NCI-H69 (cell line): ENCODE data around the gene EFTUD2.
"Not testable (repeated sequence)": the region's sequence is repeated elsewhere in the genome, so short reads cannot be mapped to it uniquely, and the experiment has no call there.

Source experiments
- DNase-seq: peaks from one replicate; lab custom pipeline; 2025; lab: John Stamatoyannopoulos, UW

EFTUD2 gene

GRCh38 chr17:44899074-44899782, at the start of gene EFTUD2:
Gene EFTUD2, minus strand, starts transcription at chr17:44899445. Its CDS starts 4,924 bp downstream, at chr17:44894521.
- DNase-seq: peak; percentile 95

GRCh38 chr17:44948315-44948795, 49.1 kb upstream of the EFTUD2 start:
- DNase-seq: no peak

- peak; percentile 99 for DNase-seq
Measured at GRCh38 chr17:44947461-44948314, 48.4 kb upstream of the EFTUD2 start, which contains the start of gene KIF18B. Gene KIF18B, minus strand, starts transcription at chr17:44947773. Its CDS starts 11,429 bp downstream, at chr17:44936344.

GRCh38 chr17:44945652-44946051, 46.4 kb upstream of the EFTUD2 start:
- not testable (repeated sequence) for DNase-seq

- no peak for DNase-seq
Measured at GRCh38 chr17:44942456-44942855, 43.2 kb upstream of the EFTUD2 start.

- DNase-seq: no peak
Measured at GRCh38 chr17:44941712-44942331, 42.6 kb upstream of the EFTUD2 start.

GRCh38 chr17:44940768-44941167, 41.5 kb upstream of the EFTUD2 start:
- no peak for DNase-seq

GRCh38 chr17:44940317-44940716, 41.1 kb upstream of the EFTUD2 start:
- no peak for DNase-seq

- no peak for DNase-seq
Measured at GRCh38 chr17:44935116-44935515, 35.9 kb upstream of the EFTUD2 start.

GRCh38 chr17:44934745-44935105, 35.5 kb upstream of the EFTUD2 start:
- DNase-seq: no peak

GRCh38 chr17:44933824-44934744, 34.8 kb upstream of the EFTUD2 start:
- no peak for DNase-seq

- DNase-seq: no peak
Measured at GRCh38 chr17:44932787-44933097, 33.5 kb upstream of the EFTUD2 start.

- no peak for DNase-seq
Measured at GRCh38 chr17:44932096-44932786, 33.0 kb upstream of the EFTUD2 start.

- DNase-seq: no peak
Measured at GRCh38 chr17:44931376-44931775, 32.1 kb upstream of the EFTUD2 start.

GRCh38 chr17:44930667-44931066, 31.4 kb upstream of the EFTUD2 start:
- no peak for DNase-seq

GRCh38 chr17:44928950-44929720, 29.9 kb upstream of the EFTUD2 start:
- DNase-seq: no peak

- DNase-seq: no peak
Measured at GRCh38 chr17:44928136-44928535, 28.9 kb upstream of the EFTUD2 start.

GRCh38 chr17:44927696-44928095, 28.5 kb upstream of the EFTUD2 start:
- no peak for DNase-seq

- no peak for DNase-seq
Measured at GRCh38 chr17:44926821-44927525, 27.7 kb upstream of the EFTUD2 start.
